SIG-M5 (cell line): Measurements from ENCODE around the gene RPUSD1.
"Not testable (repeated sequence)": the region's sequence is repeated elsewhere in the genome, so short reads cannot be mapped to it uniquely, and the experiment has no call there.

Source experiments
- DNase-seq: peaks from one replicate; lab custom pipeline; 2025; lab: John Stamatoyannopoulos, UW

The RPUSD1 gene

DNA sequence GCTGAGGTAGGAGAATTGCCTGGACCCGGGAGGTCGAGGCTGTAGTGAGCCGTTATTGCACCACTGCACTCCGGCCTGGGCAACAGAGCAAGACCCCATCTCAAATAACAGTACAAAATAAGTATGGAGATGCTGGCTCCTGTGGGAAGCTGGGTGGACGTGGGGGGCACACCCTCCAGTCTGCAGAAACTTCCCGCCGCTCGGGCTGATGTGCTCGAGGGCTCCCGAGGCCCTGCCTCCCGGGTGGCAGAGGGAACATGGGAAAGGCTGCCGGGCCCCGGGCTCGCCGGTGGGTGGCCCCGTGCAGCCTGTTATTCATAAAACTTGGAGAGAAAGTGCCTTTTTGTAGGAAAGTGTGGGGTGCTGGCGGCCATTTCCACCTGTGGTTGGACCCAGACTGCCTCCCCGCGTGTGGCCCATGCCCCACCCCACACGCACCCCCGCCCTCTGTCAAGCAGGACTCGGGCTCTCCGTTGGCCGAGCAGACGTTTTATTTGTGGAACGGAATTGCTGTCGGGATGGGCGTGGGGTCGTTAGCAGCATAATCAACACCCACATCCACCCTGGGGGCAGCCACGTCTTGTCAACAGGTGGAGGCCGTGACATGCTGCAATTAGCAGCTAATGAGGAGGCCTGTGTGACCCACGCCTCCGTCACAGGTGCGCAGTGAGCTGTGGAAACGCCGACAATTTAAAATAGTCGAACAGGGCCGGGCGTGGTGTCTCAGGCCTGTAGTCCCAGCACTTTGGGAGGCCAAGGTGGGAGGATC is 40.0 kb downstream of the RPUSD1 start:
- no peak for DNase-seq

GRCh38 chr16:746637-747036 is 41.5 kb downstream of the RPUSD1 start:
- no peak for DNase-seq

- no peak for DNase-seq
Observed at GRCh38 chr16:745739-746138, 42.4 kb downstream of the RPUSD1 start.

- no peak for DNase-seq
Observed at GRCh38 chr16:743794-744500, 44.2 kb downstream of the RPUSD1 start.

- DNase-seq = not testable (repeated sequence)
Observed at GRCh38 chr16:742894-743293, 45.3 kb downstream of the RPUSD1 start.

GRCh38 chr16:741986-742629 is 46.1 kb downstream of the RPUSD1 start:
- no peak for DNase-seq

DNA sequence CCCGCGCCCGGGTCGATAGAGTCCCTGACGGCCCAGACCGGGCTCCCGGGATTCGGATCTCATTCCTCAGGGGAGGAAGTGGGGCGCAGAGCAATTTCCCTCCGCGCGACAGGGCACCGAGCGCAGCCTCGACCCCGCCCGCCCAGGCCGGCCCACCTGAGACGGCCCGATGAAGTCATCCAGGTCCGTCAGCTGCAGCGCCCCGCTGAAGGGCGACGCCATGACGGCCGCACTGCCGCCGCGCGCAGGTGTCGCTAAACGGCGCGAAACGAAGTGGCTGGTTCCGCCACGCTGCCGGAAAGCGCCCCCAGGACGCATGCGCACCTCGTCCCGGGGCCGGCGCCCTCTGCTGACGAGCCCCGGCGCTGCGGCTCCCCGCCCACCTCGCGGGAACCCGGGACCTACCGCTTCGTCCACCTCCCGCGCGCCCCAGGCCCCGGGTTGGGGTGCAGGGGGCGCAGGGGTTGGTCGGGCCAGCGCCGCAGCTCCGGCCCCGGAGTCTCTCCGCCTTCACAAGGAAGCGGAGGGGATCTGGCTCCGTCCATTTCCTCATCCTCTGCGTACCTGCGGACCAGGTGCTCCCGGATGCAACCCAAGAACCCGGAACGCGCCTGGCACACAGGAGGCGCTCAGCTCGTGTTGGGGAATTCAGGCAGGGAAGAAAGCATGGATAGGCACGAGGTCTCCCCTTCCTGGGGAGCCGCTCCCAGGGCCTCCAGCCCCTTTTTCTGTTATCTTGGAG is 47.2 kb downstream of the RPUSD1 start, which contains the start of gene CIAO3:
Gene CIAO3, minus strand, starts transcription at position 234 of the 742 bp plus-strand sequence. Its CDS starts 12 bp downstream, at position 222.
- DNase-seq = no peak

DNA sequence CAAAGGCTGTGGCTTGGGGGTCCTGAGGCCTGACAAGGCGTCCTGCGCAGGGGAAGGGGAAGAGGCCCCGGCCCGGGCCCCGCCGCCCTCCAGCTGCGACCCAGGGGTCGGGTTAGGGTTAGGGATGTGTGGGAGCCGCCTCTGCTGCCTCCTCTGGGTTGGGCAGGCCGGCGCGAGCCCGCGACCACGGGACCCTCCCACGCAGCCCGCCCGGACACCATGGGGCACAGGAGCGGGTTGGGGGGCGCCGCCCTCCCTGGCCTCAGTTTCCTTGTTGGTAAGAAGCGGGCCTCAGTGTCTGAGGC is 47.8 kb downstream of the RPUSD1 start:
- DNase-seq = no peak

DNA sequence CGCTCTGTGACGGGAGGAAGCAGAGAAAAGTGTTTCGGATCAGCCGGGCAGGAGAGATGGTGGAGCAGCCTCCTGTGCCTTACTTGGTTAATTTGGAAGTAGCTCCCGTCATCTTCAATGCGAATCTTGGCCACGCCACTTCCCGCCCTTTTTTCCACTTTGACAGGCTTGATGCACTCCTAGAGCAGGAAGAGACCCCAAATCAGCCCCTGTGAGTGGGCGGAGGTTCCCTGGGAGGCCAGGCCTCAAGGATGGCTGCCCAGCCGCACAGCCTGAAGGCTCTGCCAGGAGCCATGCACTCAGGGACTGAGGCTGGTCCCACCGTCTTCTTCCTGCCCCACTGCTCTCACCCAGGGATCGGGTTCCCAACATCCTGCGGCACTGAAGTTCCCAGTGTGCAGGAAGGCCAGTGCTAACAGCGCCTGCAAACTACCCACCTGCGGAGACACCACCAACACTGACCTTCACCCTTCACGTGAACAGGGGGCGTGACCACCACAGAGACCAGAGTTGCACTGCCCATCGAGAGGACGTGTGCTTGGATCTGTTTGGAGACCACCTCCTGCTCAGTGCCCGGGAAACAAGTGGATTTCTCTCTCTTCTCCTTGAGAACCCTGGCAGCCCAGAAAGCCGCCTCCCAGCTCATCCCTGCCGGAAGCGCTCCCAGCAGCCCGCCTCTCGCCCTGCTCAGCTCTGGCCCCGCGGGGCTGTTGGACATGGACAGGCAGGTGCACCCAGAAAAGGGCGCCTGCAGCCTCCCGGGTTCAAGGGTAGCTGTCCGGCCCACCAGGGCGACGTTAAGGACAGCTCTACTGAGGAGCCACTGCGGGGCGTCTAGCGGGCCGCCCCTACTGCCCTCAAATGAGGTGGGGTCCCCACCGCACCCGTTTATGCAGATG is 48.4 kb downstream of the RPUSD1 start:
- no peak for DNase-seq

GRCh38 chr16:736936-737481 is 51.2 kb downstream of the RPUSD1 start:
- DNase-seq = no peak

DNA sequence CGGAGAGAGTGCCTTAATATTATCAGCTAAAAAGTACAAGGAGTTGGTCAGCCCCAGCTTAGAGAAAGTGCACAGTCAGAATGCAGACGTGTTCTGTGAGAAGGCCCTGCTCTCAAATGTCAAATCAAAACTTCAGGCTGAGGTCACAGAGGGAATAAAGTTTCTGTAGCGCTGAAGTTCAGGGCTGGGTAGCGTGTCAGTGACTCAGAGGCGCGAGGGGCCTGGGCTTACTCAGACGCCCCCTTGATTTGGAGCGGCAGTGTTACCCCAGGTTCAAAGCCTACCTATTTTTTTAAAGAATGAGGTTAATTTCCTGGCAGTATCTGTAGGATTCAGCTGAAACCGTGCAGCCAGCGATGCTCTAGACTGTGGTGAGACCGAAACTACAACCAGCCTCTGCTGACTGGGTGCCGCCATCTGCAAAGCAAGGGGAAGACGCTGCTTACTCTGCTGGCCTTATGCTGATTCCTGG is 52.2 kb downstream of the RPUSD1 start:
- DNase-seq = no peak

DNA sequence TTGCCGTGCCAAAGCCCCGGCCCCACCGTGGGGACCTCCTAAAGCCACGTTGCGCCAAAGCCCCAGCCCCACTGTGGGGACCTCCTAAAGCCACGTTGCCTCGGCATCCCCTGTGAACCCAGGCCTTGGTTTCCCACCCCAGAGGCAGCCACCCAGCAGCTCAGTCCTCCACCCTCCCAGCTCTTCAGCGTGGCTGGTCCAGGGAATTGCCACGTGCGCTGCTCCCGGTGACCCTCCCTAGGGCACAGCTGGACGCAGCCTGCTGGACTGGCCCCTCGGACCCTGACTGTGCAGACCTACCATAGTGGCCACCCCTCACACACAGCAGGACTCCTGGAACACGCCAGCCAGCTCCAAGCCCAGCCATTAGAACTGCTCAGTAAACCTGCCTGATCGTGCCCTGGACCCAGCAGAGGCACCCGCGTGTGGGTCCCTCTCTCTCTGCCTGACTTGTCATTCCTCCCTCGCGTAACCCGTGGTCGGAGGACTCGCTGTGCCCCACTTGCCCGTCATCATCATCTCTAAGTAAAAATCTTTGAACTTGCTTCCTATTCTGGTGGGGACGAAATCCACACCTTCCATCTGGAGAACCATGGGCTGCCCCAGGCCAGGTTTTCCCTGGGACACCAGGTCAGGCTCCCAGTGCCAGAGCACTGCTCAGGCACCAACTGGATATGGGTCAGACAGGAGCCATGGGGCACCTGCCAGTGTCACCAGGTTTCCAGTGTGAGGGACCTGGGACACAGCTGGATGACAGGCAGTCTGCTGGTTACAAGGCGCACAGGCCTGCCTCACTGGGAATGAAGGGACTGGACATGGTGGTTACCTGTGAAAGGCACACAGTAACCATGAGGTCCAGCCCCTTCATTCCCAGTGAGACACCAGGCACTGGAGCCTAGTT is 53.0 kb downstream of the RPUSD1 start:
- no peak for DNase-seq
